ENCODE measurements around the gene TMEM219.

TMEM219 gene

GRCh38 chr16:30004424-30004776 is 42.5 kb downstream of the TMEM219 start:
- no peak for TF ChIP-seq CTCF (IDR thresholded peaks at IDR 0.05; ENCODE audit: low read length, missing control alignments)
- H3K4me3 ChIP-seq (replicated peaks; ENCODE audit: low read depth, low read length), result no peak overlapping the region
- no peak for DNase-seq (ENCODE audit: low read depth)

GRCh38 chr16:30004811-30005242 is 42.9 kb downstream of the TMEM219 start:
- no peak for DNase-seq (ENCODE audit: low read depth)
- TF ChIP-seq CTCF (IDR thresholded peaks at IDR 0.05; ENCODE audit: low read length, missing control alignments), result no peak
- no peak overlapping the region for H3K4me3 ChIP-seq (replicated peaks; ENCODE audit: low read depth, low read length)

- DNase-seq (ENCODE audit: low read depth), result peak; percentile 52
- H3K4me3 ChIP-seq (replicated peaks; ENCODE audit: low read depth, low read length), result no peak overlapping the region
- TF ChIP-seq CTCF (IDR thresholded peaks at IDR 0.05; ENCODE audit: low read length, missing control alignments), result peak; percentile 83
Measured at GRCh38 chr16:30005341-30006094, 43.6 kb downstream of the TMEM219 start.

GRCh38 chr16:30006095-30006473 is 44.2 kb downstream of the TMEM219 start:
- H3K4me3 ChIP-seq (replicated peaks; ENCODE audit: low read depth, low read length), result no peak overlapping the region
- no peak for TF ChIP-seq CTCF (IDR thresholded peaks at IDR 0.05; ENCODE audit: low read length, missing control alignments)
- DNase-seq (ENCODE audit: low read depth), result no peak

GRCh38 chr16:30006659-30007377 is 44.9 kb downstream of the TMEM219 start:
- no peak overlapping the region for H3K4me3 ChIP-seq (replicated peaks; ENCODE audit: low read depth, low read length)
- DNase-seq (ENCODE audit: low read depth), result no peak
- TF ChIP-seq CTCF (IDR thresholded peaks at IDR 0.05; ENCODE audit: low read length, missing control alignments), result no peak

- no peak for DNase-seq (ENCODE audit: low read depth)
- no peak overlapping the region for H3K4me3 ChIP-seq (replicated peaks; ENCODE audit: low read depth, low read length)
- TF ChIP-seq CTCF (IDR thresholded peaks at IDR 0.05; ENCODE audit: low read length, missing control alignments), result no peak
Measured at GRCh38 chr16:30007378-30007895, 45.6 kb downstream of the TMEM219 start.
